Measurements from ENCODE around the gene ZNF670.

DNA sequence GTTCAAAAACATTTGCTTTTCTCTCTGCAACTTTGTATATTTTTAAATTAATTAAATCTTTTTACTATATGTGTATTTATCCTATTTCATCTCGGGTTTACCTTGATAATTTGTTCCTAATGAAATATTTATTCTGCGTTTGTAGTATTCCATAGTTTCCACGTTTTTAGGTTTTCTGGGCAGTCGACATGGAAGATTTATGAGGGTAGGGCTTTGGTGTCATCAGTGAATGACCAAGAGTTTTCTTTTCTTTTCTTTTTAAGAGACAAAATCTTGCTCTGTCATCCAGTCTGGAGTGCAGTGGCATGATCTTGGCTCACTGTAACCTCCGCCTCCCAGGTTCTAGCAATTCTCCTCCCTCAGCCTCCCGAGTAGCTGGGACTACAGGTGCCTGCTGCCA, 42.8 kb upstream of the ZNF670 start:
- TF ChIP-seq POLR2A (IDR thresholded peaks at IDR 0.05; ENCODE audit: low read depth, low read length) (no peak), POLR2AphosphoS5 (IDR thresholded peaks at IDR 0.05; ENCODE audit: low read depth, low read length) (no peak)

Measured in GM12892 (cell line).